ENCODE results near the gene CD22.

The CD22 gene

DNA sequence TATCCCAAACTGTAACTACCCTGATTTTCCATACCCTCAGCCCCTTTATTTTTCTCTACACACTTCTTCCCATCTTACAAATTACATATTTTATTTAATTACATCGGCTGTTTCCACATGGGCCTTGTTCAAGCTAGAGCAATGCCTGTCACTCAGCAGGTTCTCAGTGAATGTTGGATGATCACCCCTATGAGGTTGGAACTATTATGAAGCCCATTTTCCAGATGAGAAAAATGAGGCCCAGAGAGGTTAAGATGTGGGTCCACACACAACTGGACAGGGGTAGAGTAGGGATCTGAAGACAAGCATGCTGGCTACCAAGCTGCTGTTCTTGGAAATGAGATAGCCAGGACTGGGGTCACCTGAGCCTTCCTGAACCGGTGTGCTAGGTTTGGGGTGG is 27.0 kb upstream of the CD22 start:
- no peak for DNase-seq (ENCODE audit: low spot score)
- in situ Hi-C loops (cut with MboI; ENCODE audit: low sequenced_read_pairs, unreplicated experiment), result no loop called here
- TF ChIP-seq, protein P1, sequence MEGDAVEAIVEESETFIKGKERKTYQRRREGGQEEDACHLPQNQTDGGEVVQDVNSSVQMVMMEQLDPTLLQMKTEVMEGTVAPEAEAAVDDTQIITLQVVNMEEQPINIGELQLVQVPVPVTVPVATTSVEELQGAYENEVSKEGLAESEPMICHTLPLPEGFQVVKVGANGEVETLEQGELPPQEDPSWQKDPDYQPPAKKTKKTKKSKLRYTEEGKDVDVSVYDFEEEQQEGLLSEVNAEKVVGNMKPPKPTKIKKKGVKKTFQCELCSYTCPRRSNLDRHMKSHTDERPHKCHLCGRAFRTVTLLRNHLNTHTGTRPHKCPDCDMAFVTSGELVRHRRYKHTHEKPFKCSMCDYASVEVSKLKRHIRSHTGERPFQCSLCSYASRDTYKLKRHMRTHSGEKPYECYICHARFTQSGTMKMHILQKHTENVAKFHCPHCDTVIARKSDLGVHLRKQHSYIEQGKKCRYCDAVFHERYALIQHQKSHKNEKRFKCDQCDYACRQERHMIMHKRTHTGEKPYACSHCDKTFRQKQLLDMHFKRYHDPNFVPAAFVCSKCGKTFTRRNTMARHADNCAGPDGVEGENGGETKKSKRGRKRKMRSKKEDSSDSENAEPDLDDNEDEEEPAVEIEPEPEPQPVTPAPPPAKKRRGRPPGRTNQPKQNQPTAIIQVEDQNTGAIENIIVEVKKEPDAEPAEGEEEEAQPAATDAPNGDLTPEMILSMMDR (IDR thresholded peaks at IDR 0.05; ENCODE audit: borderline replicate concordance, control extremely low read depth, extremely low read depth, insufficient read depth, missing control alignments), result no peak

DNA sequence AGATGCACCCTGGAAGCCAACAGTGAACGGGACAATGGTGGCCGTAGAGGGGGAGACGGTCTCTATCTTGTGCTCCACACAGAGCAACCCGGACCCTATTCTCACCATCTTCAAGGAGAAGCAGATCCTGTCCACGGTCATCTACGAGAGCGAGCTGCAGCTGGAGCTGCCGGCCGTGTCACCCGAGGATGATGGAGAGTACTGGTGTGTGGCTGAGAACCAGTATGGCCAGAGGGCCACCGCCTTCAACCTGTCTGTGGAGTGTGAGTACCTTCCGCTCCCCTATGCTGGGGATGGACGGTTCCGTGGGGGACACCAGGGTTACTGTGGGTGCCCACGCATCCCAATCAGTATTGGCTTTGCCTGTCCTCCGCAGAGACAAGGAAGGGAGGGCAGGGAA is 26.5 kb upstream of the CD22 start:
- in situ Hi-C loops (cut with MboI; ENCODE audit: low sequenced_read_pairs, unreplicated experiment), result no loop called here
- TF ChIP-seq, protein P1 (IDR thresholded peaks at IDR 0.05; ENCODE audit: borderline replicate concordance, control extremely low read depth, extremely low read depth, insufficient read depth, missing control alignments), result no peak
- DNase-seq (ENCODE audit: low spot score), result no peak

DNA sequence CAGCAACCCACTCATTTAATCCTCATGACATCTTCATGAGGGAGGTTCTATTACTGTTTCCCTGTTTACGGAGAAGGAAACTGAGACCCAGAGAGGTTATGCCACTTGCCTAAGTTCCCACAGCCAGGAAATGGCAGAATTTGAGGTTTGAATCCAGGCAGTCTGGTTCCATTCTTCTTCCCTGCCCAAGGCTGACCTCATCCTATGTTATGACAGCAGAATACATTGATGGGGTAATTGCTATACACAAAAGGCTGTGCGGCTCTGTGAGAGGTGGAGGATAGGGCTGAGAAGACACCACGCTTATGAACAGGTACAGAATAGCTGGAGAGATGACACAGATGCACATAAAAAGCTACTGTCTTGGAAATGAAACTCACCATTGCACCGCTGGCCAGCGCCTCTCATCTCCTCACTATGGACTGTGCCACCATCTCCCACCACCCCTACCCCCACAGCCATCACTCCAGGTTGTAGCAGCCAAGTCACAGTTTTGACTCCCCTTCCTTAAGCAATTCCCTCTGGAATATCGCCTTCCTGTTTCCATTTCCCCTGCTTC is 25.6 kb upstream of the CD22 start:
- no peak for DNase-seq (ENCODE audit: low spot score)
- in situ Hi-C loops (cut with MboI; ENCODE audit: low sequenced_read_pairs, unreplicated experiment), result no loop called here
- TF ChIP-seq, protein P1 (IDR thresholded peaks at IDR 0.05; ENCODE audit: borderline replicate concordance, control extremely low read depth, extremely low read depth, insufficient read depth, missing control alignments), result no peak

DNA sequence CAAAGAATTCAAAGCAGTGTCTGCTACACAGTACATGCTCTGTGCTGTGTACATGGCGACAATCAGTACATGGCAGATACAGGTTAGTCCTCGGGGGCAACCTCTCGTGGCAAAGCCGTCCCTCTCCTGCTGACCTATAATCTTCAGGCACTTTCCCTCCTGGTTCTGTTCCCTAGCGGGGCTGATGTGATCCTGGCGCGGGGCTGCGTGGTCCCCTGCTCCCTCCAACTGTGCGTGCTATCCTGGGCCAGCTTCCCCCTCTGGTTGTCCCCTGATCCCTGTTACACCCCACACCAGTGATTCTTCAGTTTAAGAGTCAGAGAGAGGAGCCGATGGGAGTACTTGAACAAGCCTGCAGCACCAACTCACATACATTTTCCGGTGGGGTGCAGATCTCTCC is 25.0 kb upstream of the CD22 start:
- in situ Hi-C loops (cut with MboI; ENCODE audit: low sequenced_read_pairs, unreplicated experiment), result no loop called here
- no peak for DNase-seq (ENCODE audit: low spot score)
- TF ChIP-seq, protein P1 (IDR thresholded peaks at IDR 0.05; ENCODE audit: borderline replicate concordance, control extremely low read depth, extremely low read depth, insufficient read depth, missing control alignments), result no peak

DNA sequence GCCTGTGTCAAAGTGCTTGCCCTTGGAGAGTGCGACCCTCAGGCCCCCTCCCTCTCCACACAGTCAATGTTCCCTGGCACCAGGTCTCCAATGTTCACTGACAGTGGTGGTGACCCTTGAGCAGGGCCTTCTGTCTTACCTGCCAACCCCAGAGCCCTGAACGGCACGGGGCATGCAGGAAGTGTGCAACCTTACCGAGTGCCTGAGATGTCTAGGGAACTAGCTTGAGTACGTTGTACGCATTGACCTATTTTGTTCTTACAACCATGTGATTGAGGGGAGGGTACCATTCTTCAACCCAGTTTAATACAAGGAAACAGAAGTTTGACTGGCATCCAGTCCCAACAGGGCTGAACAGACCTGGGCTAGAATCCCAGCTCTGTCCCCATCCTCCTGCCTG is 23.8 kb upstream of the CD22 start:
- TF ChIP-seq, protein P1 (IDR thresholded peaks at IDR 0.05; ENCODE audit: borderline replicate concordance, control extremely low read depth, extremely low read depth, insufficient read depth, missing control alignments), result no peak
- DNase-seq (ENCODE audit: low spot score), result no peak
- in situ Hi-C loops (cut with MboI; ENCODE audit: low sequenced_read_pairs, unreplicated experiment), result no loop called here

DNA sequence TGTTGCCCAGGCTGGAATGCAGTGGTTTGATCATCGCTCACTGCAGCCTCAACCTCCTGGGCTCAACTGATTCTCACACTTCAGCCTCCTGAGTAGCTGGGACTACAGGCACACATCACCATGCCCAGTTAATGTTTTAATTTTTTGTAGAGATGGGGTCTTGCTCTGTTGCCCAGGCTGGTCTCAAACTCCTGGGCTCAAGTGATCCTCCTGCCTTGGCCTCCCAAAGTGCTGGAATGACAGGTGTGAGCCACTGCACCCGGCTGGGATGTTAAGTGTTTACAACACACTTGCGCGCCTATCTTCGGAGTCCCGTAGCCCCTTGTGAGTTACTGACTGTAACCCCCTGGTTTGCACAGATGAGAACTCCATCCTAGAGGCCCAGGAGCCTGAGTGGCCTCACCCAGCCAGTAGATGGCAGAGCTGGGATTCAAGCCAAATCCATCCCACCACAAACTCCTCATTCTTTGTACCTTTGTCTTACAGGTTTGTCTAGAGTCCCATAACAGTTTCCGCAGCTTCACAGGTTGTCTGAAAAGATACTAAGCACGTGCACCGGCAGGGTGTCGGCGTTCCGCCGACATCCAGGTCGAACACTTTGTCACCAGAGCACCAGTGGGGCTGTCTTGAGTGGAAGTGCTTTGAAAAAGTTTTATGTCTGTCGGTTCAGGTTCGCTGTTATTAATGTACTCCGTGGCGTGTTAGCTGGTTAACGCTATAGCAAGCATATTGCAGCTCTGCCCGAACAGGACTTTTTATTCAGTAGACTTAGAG is 22.3 kb upstream of the CD22 start:
- in situ Hi-C loops (cut with MboI; ENCODE audit: low sequenced_read_pairs, unreplicated experiment), result no loop called here
- TF ChIP-seq, protein P1 (IDR thresholded peaks at IDR 0.05; ENCODE audit: borderline replicate concordance, control extremely low read depth, extremely low read depth, insufficient read depth, missing control alignments), result peak; percentile 31
- peak; percentile 63 for DNase-seq (ENCODE audit: low spot score)
